Inflammatory macrophage treated with lipopolysaccharide for 4 hours (primary cell): ENCODE results near the gene TCF4.
"Not testable (repeated sequence)": the region's sequence is repeated elsewhere in the genome, so short reads cannot be mapped to it uniquely, and the experiment has no call there.

Experiments used
- DNase-seq: peaks from one replicate; pipeline ENCODE4 v3.0.0-alpha.2; 2020

The TCF4 gene

GRCh38 chr18:55500316-55501086, 87.5 kb downstream of the TCF4 start:
- no peak for DNase-seq

- DNase-seq, result no peak
Observed at GRCh38 chr18:55499526-55499925, 88.5 kb downstream of the TCF4 start.

- no peak for DNase-seq
Observed at GRCh38 chr18:55497825-55498403, 90.1 kb downstream of the TCF4 start.

- DNase-seq, result no peak
Observed at GRCh38 chr18:55494899-55495298, 93.1 kb downstream of the TCF4 start.

GRCh38 chr18:55494441-55494840, 93.6 kb downstream of the TCF4 start:
- no peak for DNase-seq

- no peak for DNase-seq
Observed at GRCh38 chr18:55491616-55492015, 96.4 kb downstream of the TCF4 start.

- DNase-seq, result no peak
Observed at GRCh38 chr18:55489034-55489986, 98.7 kb downstream of the TCF4 start.

GRCh38 chr18:55488473-55488872, 99.5 kb downstream of the TCF4 start:
- DNase-seq, result no peak

- DNase-seq, result no peak
Observed at GRCh38 chr18:55487997-55488396, 100.0 kb downstream of the TCF4 start.

GRCh38 chr18:55486936-55487335, 101.1 kb downstream of the TCF4 start:
- DNase-seq, result no peak

GRCh38 chr18:55485666-55486065, 102.3 kb downstream of the TCF4 start:
- DNase-seq, result no peak

GRCh38 chr18:55484773-55485172, 103.2 kb downstream of the TCF4 start:
- no peak for DNase-seq

GRCh38 chr18:55483266-55483871, 104.6 kb downstream of the TCF4 start:
- no peak for DNase-seq

- DNase-seq, result no peak
Observed at GRCh38 chr18:55479656-55480420, 108.2 kb downstream of the TCF4 start.

- DNase-seq, result no peak
Observed at GRCh38 chr18:55477860-55478581, 110.0 kb downstream of the TCF4 start.

GRCh38 chr18:55477499-55477859, 110.5 kb downstream of the TCF4 start:
- peak; percentile 79 for DNase-seq

GRCh38 chr18:55475916-55476315, 112.1 kb downstream of the TCF4 start:
- no peak for DNase-seq

- DNase-seq, result no peak
Observed at GRCh38 chr18:55475467-55475866, 112.5 kb downstream of the TCF4 start.

GRCh38 chr18:55473560-55473959, 114.4 kb downstream of the TCF4 start:
- DNase-seq, result no peak

- no peak for DNase-seq
Observed at GRCh38 chr18:55473058-55473457, 114.9 kb downstream of the TCF4 start.

- DNase-seq, result no peak
Observed at GRCh38 chr18:55470826-55471225, 117.2 kb downstream of the TCF4 start.

- DNase-seq, result not testable (repeated sequence)
Observed at GRCh38 chr18:55469134-55469533, 118.9 kb downstream of the TCF4 start.
